MM.1S (cell line): Measurements from ENCODE around the gene GPR137.

ENCODE experiments used
- DNase-seq: peaks from one replicate; pipeline ENCODE4 v3.0.0-alpha.2; 2015
- H2AFZ ChIP-seq: fragments of 300-600 bp; sonication (generic); 2 replicates; pipeline ENCODE4 v1.6.0; 2016; ENCODE audit warnings: antibody characterized with exemption, low read length
- H3F3A ChIP-seq: fragments of 300-600 bp; sonication (generic); 2 replicates; pipeline ENCODE4 v1.6.1; 2016; ENCODE audit warnings: mild to moderate bottlenecking, antibody characterized with exemption, low read length, moderate library complexity, mixed read lengths; ENCODE audit not compliant: insufficient read depth
- H3K27ac ChIP-seq: fragments of 300-600 bp; sonication (generic); 2 replicates; pipeline ENCODE4 v1.5.1; 2016; ENCODE audit warnings: mild to moderate bottlenecking, low read length
- H3K27me3 ChIP-seq: fragments of 300-600 bp; sonication (generic); replicated peaks from 2 replicates; pipeline ENCODE4 v1.6.0; 2016; ENCODE audit warnings: low read length; ENCODE audit not compliant: insufficient read depth
- H3K36me3 ChIP-seq: fragments of 300-600 bp; sonication (generic); replicated peaks from 2 replicates; pipeline ENCODE4 v1.6.1; 2016; ENCODE audit warnings: mild to moderate bottlenecking, low read length, mixed read lengths; ENCODE audit not compliant: insufficient read depth
- H3K4me1 ChIP-seq: fragments of 300-600 bp; sonication (generic); 2 replicates; pipeline ENCODE4 v1.6.1; 2016; ENCODE audit warnings: low read length, mixed read lengths
- H3K4me2 ChIP-seq: fragments of 300-600 bp; sonication (generic); 2 replicates; pipeline ENCODE4 v1.6.0; 2016; ENCODE audit warnings: low read depth, low read length
- H3K4me3 ChIP-seq: fragments of 300-600 bp; sonication (generic); 2 replicates; pipeline ENCODE4 v1.5.1; 2016; ENCODE audit warnings: low read length, mixed read lengths
- H3K79me2 ChIP-seq: fragments of 300-600 bp; sonication (generic); 2 replicates; pipeline ENCODE4 v1.6.1; 2016; ENCODE audit warnings: mixed run types, low read length, mixed read lengths
- H3K9ac ChIP-seq: fragments of 300-600 bp; sonication (generic); 2 replicates; pipeline ENCODE4 v1.6.1; 2016; ENCODE audit warnings: low read length, mixed read lengths
- H3K9me2 ChIP-seq: fragments of 300-600 bp; sonication (generic); replicated peaks from 2 replicates; pipeline ENCODE4 v1.6.1; 2016; ENCODE audit warnings: mild to moderate bottlenecking, low read length, mixed read lengths; ENCODE audit not compliant: insufficient read depth
- H3K9me3 ChIP-seq: fragments of 300-600 bp; sonication (generic); replicated peaks from 2 replicates; pipeline ENCODE4 v1.6.1; 2016; ENCODE audit warnings: mild to moderate bottlenecking, low read length, mixed read lengths; ENCODE audit not compliant: insufficient read depth
- H4K20me1 ChIP-seq: fragments of 300-600 bp; sonication (generic); 2 replicates; pipeline ENCODE4 v1.6.1; 2016; ENCODE audit warnings: mild to moderate bottlenecking, low read length, moderate library complexity, mixed read lengths; ENCODE audit not compliant: insufficient read depth
- CTCF ChIP-seq: fragments of 300-600 bp; sonication (generic); IDR thresholded peaks from 2 replicates; pipeline ENCODE4 v1.5.1; 2016; ENCODE audit warnings: antibody characterized with exemption, low read length, mixed read lengths
- EZH2 ChIP-seq: fragments of 300-600 bp; sonication (generic); optimal IDR thresholded peaks from 2 replicates; pipeline ENCODE3; 2017; ENCODE audit warnings: low read depth, mild to moderate bottlenecking, antibody characterized with exemption, low read length, mixed read lengths
- EZH2phosphoT487 ChIP-seq: fragments of 300-600 bp; sonication (generic); IDR thresholded peaks from 2 replicates; pipeline ENCODE4 v1.6.1; 2018; ENCODE audit warnings: antibody characterized with exemption, low read length

The GPR137 gene

GRCh38 chr11:64318766-64319761 is 33.4 kb downstream of the GPR137 start:
- peaks cover 6% of the 10 kb centered on the region for H3K4me1 ChIP-seq
- no peak for TF ChIP-seq CTCF
- no peak for TF ChIP-seq EZH2phosphoT487
- no peak for TF ChIP-seq EZH2
- H3F3A ChIP-seq = peaks cover 38% of the 10 kb centered on the region
- peak overlapping the region; percentile 92; the same call in 1 of the 2 replicates for H3K9ac ChIP-seq
- H3K27me3 ChIP-seq = no peaks in the 10 kb centered on the region
- H3K9me2 ChIP-seq = no peaks in the 10 kb centered on the region
- no peaks in the 10 kb centered on the region for H3K9me3 ChIP-seq
- peak overlapping the region; percentile 78 for H3K4me3 ChIP-seq
- DNase-seq = no peak
- H2AFZ ChIP-seq = no peak overlapping the region
- H4K20me1 ChIP-seq = no peaks in the 10 kb centered on the region
- no peak overlapping the region for H3K27ac ChIP-seq
- H3K4me2 ChIP-seq = peak overlapping the region; percentile 93; the same call in 1 of the 2 replicates
- no peaks in the 10 kb centered on the region for H3K36me3 ChIP-seq
- peaks cover 36% of the 10 kb centered on the region for H3K79me2 ChIP-seq

GRCh38 chr11:64320556-64320955 is 34.9 kb downstream of the GPR137 start:
- peaks cover 22% of the 10 kb centered on the region for H3K79me2 ChIP-seq
- H3K4me1 ChIP-seq = peaks cover 6% of the 10 kb centered on the region
- H3K9ac ChIP-seq = no peak overlapping the region
- no peak overlapping the region for H3K4me2 ChIP-seq
- no peaks in the 10 kb centered on the region for H3K27me3 ChIP-seq
- H3K36me3 ChIP-seq = no peaks in the 10 kb centered on the region
- no peak overlapping the region for H3K27ac ChIP-seq
- no peaks in the 10 kb centered on the region for H3K9me3 ChIP-seq
- H3K9me2 ChIP-seq = no peaks in the 10 kb centered on the region
- DNase-seq = no peak
- H3K4me3 ChIP-seq = no peak overlapping the region
- H2AFZ ChIP-seq = no peak overlapping the region
- peaks cover 28% of the 10 kb centered on the region for H3F3A ChIP-seq
- TF ChIP-seq EZH2 = no peak
- no peak for TF ChIP-seq EZH2phosphoT487
- no peak for TF ChIP-seq CTCF
- H4K20me1 ChIP-seq = no peaks in the 10 kb centered on the region

DNA sequence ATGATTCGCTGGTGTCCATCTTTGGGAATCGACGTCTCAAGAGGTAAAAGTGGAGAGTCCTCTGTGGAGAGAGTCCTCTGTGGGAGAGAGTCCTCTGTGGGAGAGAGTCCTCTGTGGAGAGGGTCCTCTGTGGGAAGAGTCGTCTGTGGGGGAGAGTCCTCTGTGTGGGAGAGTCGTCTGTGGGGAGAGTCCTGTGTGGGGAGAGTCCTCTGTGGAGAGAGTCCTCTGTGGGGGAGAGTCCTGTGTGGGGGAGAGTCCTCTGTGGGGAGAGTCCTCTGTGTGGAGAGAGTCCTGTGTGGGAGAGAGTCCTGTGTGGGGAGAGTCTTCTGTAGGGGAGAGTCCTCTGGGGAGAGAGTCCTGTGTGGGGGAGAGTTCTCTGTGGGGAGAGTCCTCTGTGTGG is 35.4 kb downstream of the GPR137 start:
- no peak overlapping the region for H2AFZ ChIP-seq
- DNase-seq = no peak
- TF ChIP-seq CTCF (no peak), EZH2 (no peak), EZH2phosphoT487 (no peak)
- H3K36me3 ChIP-seq = no peaks in the 10 kb centered on the region
- H4K20me1 ChIP-seq = no peaks in the 10 kb centered on the region
- no peak overlapping the region for H3K4me2 ChIP-seq
- H3K4me1 ChIP-seq = peaks cover 6% of the 10 kb centered on the region
- H3K27ac ChIP-seq = no peak overlapping the region
- no peaks in the 10 kb centered on the region for H3K27me3 ChIP-seq
- no peak overlapping the region for H3K9ac ChIP-seq
- H3F3A ChIP-seq = peaks cover 27% of the 10 kb centered on the region
- H3K79me2 ChIP-seq = peaks cover 17% of the 10 kb centered on the region
- no peaks in the 10 kb centered on the region for H3K9me3 ChIP-seq
- no peaks in the 10 kb centered on the region for H3K9me2 ChIP-seq
- H3K4me3 ChIP-seq = no peak overlapping the region
